NCI-H345 (cell line): ENCODE data around the gene RGPD5.
"Not testable (repeated sequence)": the region's sequence is repeated elsewhere in the genome, so short reads cannot be mapped to it uniquely, and the experiment has no call there.

Experiments
- DNase-seq: peaks from one replicate; lab custom pipeline; 2025; lab: John Stamatoyannopoulos, UW

Gene RGPD5

DNA sequence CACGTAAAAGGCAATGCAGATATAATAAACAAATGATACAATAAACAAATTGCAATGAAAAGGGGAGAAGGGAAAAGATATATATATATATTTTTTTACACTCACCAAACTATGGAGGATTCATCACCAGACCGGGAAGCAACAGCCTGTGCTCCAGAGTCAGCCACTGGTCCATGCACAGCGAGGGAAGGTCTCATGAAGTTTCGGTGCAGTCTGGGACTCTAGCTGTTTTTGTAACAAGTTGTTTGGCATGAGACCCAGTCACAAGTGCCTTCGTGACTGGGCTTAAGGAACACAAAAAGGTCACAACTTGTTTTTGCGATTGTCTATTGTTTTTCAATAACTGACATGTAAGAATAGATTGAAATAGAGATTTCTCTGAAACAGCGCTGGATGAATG is 99.6 kb downstream of the RGPD5 start:
- not testable (repeated sequence) for DNase-seq

DNA sequence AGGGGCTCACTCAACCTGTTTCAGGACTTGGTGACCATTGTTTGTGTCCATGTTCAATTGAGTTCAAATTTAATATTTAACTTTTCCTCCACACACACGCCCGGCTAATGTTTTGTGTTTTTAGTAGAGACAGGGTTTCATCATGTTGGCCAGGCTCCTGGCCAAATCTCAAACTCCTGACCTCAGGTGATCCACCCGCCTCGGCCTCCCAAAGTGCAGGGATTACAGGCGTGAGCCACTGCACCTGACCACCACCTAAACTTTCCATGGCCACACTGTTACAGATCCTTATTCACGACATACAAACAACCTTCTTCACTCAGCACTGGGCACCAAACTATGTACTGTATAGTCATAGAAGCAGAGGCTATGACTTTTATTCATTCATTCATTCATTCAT is 100.0 kb downstream of the RGPD5 start:
- DNase-seq: not testable (repeated sequence)

DNA sequence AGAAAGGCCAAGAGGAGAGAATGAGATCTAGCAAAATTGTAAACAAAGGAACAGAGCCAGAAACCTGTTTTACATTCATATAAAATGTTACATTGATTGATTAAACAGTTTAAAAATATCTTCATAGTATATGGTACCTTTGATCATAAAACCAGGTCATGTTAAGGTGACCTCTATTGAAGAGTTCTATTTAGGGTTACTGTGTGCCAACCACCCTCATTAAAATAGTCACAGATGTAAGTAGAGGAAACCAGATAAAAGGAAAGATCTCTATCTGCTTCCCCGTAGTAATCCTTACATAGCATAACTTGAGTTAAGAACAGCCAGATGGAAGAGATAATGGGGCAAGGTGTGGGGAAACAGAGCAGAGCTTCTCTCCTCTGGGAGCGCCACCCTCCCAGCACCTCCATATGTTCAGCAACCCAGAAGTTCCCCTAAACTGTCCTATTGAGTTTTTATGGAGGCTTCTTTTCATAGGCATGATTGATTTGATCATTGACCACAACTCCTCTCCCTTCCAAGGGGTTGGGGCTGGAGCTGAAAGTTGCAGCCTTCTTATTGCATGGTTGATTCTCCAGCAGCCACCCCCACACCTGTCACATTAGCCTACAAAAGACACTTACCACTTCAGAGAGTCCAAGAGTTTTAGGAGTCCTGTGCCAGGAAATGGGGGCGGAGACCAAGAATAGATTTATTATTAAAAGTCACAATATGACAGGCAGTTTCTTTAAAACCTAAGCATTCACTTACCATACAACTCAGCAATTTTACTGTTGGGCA is 101.2 kb downstream of the RGPD5 start:
- not testable (repeated sequence) for DNase-seq

DNA sequence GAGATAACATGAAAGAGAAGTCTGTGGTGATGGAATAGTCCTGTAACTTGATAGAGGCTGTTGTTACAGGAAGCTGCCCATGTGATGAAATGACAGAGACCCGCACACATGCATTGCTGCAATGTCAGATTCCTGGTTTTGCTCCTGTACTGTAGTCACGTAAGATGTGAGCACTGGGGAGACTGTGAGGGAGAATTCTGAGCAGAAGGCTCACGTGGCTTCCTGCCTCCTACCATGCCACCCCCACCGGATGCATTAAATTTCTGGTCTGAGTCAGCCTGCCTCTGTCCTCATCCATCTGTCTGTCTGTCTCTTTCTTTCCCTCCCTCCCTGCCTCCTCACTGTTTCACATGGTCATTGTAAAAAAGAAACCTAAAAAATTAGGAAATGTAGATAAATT is 102.1 kb downstream of the RGPD5 start:
- not testable (repeated sequence) for DNase-seq

DNA sequence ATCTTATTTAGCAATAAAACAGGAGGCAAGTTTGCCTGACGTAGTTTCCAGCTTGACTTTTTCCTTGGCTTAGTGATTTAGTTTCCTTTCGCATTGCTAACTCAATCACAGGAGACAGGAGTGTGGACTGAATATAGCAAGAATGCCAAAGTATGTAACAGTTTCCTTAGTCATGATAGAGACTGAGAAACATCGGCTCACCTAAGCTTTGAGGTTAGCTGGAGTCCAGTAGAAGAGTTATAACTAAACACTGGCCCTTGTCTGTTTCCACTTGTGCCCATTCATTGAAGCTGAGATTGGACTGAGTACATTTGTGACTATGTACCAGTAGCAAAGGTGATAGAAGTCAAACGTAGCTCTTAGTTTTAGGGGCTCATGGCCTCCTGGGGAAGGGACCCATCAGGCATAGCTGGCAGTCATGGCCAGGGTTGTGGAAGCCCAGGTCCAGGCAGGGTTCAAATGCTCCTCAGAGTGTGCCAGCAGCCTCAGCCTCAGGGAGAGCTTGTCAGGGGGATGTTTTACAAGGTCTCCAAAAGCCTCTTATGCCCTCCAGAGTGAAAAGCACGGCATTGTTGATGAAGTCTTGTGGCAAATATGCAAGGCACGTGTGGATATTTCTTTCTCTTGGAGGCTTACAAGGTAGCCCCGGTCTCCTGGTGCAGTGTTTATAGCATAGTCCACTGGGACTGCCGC is 103.8 kb downstream of the RGPD5 start:
- not testable (repeated sequence) for DNase-seq

DNA sequence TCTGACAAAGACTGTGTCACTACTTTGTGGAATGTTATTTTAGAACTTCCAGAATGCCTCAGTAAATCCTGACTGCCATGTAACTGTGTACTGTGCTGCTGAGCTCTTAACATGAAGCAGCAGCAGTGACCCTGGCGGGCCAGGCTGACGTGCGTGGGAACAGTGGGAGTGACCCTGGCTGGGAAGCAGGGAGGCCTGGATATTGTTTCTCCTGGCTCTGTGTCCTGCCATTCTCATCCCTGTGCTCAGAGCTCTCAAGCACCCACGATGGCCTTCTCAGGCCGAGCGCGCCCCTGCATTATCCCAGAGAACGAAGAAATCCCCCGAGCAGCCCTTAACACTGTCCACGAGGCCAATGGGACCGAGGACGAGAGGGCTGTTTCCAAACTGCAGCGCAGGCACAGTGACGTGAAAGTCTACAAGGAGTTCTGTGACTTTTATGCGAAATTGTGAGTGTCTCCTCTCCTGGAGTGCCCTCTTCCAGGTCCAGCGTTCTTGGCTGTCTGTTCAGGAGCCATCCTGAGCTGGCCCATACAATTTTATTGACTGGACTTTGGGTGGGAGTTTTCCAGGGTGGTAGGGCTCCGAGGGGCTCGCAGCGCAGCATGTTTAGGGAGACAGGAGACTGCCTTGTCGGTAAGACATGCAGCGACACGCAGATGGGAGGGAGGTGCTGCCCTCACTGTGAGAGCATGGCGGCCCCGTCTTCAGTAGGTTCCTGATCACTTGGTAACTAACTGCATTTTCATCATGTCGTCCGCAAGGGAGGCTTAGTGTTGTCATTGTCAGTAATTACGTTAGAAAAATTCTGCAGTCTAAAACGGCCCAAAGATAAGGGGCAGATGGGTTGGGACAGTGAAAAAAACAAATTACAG is 104.6 kb downstream of the RGPD5 start, which contains the start of gene LIMS3:
TSS of gene LIMS3 (plus strand) at position 227 of the 875 bp plus-strand sequence. CDS start at position 268, 41 bp downstream.
- not testable (repeated sequence) for DNase-seq

DNA sequence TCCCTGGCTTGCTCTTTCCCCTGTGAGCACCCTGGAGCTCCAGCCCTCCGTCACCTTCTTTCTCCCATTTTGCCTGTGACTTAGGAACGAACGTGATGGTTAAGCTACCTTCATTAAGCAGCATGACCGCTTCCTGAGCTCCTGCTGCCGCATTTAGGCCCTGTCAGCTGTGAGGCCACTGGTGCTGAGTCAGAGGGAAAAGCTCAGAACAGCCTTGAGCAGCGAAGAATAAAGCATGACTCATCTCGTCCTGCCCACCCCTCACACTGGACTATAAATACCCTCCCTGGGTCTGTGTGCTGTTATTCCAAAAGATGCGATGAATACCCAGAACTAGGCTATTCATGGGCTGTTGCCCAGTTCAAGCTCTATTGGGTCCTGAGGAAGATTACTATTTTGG is 111.7 kb downstream of the RGPD5 start:
- DNase-seq: not testable (repeated sequence)
